ENCODE measurements around the gene LYSMD2. TPM values are rescaled to one million over a fixed set of nuclear protein-coding genes. Genes with fewer than 3 reads are reported as not detected.

The LYSMD2 gene
- total and polyA plus RNA-seq, 8 donors, result 5.0 to 29.7 (median 8.0) TPM

DNA sequence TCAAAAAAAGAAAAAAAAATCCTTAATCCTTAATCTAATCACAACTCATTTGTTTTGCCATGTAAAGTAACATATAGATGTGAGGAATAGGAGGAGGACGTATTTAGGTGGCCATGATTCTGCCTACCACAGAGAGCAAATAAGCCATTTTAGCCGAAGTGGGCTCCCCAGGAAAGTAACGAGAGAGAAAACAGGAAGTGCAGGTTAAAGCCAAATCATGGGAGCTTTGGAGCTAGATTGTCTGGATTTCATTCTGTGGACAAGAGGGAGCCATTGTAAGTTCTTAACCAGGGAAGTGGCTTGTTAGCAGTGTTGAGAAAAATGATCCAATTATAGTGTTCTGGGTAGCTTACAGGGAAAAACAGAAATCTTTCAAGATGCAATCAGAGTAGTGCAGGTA is 23.4 kb upstream of the LYSMD2 start:
- DNase-seq (no peak), FAIRE-seq (no peak), ATAC-seq (no peak)
- H3K4me1 ChIP-seq, result no peaks in the 10 kb centered on the region
- no peaks in the 10 kb centered on the region for H3K27me3 ChIP-seq
- H3K9me3 ChIP-seq, result no peaks in the 10 kb centered on the region
- TF ChIP-seq, protein P1, sequence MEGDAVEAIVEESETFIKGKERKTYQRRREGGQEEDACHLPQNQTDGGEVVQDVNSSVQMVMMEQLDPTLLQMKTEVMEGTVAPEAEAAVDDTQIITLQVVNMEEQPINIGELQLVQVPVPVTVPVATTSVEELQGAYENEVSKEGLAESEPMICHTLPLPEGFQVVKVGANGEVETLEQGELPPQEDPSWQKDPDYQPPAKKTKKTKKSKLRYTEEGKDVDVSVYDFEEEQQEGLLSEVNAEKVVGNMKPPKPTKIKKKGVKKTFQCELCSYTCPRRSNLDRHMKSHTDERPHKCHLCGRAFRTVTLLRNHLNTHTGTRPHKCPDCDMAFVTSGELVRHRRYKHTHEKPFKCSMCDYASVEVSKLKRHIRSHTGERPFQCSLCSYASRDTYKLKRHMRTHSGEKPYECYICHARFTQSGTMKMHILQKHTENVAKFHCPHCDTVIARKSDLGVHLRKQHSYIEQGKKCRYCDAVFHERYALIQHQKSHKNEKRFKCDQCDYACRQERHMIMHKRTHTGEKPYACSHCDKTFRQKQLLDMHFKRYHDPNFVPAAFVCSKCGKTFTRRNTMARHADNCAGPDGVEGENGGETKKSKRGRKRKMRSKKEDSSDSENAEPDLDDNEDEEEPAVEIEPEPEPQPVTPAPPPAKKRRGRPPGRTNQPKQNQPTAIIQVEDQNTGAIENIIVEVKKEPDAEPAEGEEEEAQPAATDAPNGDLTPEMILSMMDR (IDR thresholded peaks at IDR 0.05), result no peak
- intact Hi-C loops (cut with DNase I), result loop anchor here in 1 of 3 donors (10.0 kb wide), 1 partner anchor 106 kb away; no protein-coding TSS in a partner anchor
- H3K4me3 ChIP-seq, result no peak overlapping the region
- no peaks in the 10 kb centered on the region for H3K36me3 ChIP-seq
- H3K27ac ChIP-seq, result no peak overlapping the region
- 55 to 77% methylated on average over 3 of the region's 3 CpGs for WGBS, 2 donors

DNA sequence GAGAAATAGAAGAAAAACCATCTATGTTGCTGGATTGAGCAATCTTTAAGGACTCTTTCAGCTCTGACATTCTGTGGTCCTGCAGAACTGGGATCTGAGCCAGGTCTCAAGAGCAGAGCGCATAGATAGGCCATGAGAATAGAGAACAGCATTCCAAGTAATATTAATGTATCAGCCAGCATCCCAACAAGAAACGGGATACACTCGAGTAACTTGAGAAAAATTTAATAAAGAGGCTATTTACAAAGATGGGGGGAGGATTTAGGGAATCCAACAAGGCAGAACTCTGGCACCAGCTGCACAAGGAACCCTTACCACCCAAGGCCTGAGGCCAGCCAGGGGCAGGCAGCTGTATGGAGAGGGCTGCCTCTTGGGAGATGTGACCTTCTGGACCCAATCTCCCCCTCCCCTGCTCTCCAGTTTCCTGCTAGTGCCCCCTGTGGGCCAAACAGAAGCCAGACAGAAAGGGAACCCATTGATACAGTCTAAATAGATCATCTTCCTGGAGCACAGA is 22.2 kb upstream of the LYSMD2 start:
- no peaks in the 10 kb centered on the region for H3K36me3 ChIP-seq
- intact Hi-C loops (cut with DNase I), result loop anchor here in 1 of 3 donors (10.0 kb wide), 1 partner anchor 105 kb away; no protein-coding TSS in a partner anchor
- no peaks in the 10 kb centered on the region for H3K4me1 ChIP-seq
- no peak overlapping the region for H3K4me3 ChIP-seq
- ATAC-seq (peak in 3 of 4 donors; percentile 58 to 69 (median 68)), DNase-seq (peak in 1 of 6 donors; percentile 12), FAIRE-seq (no peak)
- WGBS, 2 donors, result 58 to 79% methylated on average over 3 of the region's 3 CpGs
- TF ChIP-seq, protein P1 (IDR thresholded peaks at IDR 0.05), result no peak
- no peaks in the 10 kb centered on the region for H3K27me3 ChIP-seq
- no peak overlapping the region for H3K27ac ChIP-seq
- no peaks in the 10 kb centered on the region for H3K9me3 ChIP-seq

DNA sequence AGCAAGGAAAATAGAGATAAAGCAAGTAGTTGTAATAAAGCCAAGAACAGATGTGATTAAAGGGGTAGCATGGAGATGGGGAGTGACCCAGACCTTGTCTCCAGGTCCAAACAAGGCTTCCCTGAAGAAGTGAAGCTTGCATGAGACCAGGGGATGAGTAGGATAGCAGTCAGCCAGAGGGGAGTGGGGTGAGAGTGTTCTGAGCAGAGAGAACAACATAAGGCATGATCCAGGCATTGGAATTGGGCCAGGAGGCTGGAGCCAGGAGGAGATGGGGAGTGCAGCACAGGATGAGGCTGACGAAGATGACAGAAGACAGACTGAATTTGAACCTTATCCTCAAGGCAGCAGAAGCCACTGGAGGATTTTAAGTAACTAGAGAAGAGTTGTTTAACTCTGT is 21.2 kb upstream of the LYSMD2 start:
- DNase-seq (peak in 1 of 6 donors; percentile 24), ATAC-seq (peak in 3 of 4 donors; percentile 51 to 57 (median 56)), FAIRE-seq (no peak)
- Histone ChIP-seq H3K9me3 (no peaks in the 10 kb centered on the region), H3K36me3 (no peaks in the 10 kb centered on the region), H3K4me3 (no peak overlapping the region), H3K27ac (no peak overlapping the region), H3K4me1 (no peaks in the 10 kb centered on the region), H3K27me3 (no peaks in the 10 kb centered on the region)
- TF ChIP-seq, protein P1 (IDR thresholded peaks at IDR 0.05), result no peak
- intact Hi-C loops (cut with DNase I), result no loop called here
- 76 to 90% methylated on average over 1 of the region's 1 CpG for WGBS, 2 donors

DNA sequence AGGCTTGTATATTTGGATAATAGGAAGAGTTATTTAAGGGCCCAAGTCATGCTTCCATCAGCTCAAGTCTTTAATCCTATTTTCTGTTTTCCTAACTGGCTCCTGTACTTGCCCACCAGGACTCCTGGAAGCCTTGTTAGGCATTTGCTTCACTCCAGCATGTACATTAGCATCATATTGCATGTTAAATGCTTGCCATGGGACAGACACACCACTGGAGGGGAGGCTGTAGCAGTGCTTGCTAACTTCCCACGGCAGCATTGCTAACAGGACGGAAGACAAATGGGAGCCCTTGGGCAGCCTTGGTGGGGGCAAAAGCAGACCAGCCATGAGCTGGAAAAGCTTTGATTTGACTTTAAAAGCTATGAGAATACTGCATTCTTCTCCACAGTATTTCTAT is 20.0 kb upstream of the LYSMD2 start:
- no peak overlapping the region for H3K27ac ChIP-seq
- no peak for ATAC-seq
- H3K4me3 ChIP-seq, result no peak overlapping the region
- no peaks in the 10 kb centered on the region for H3K36me3 ChIP-seq
- TF ChIP-seq, protein P1 (IDR thresholded peaks at IDR 0.05), result no peak
- no peak for DNase-seq
- WGBS, 2 donors, result 88 to 96% methylated on average over 2 of the region's 2 CpGs
- H3K27me3 ChIP-seq, result no peaks in the 10 kb centered on the region
- no peak for FAIRE-seq
- intact Hi-C loops (cut with DNase I), result no loop called here
- H3K4me1 ChIP-seq, result peaks cover under 1 to 3% (median 2%) of the 10 kb centered on the region in 3 donors
- H3K9me3 ChIP-seq, result no peaks in the 10 kb centered on the region

DNA sequence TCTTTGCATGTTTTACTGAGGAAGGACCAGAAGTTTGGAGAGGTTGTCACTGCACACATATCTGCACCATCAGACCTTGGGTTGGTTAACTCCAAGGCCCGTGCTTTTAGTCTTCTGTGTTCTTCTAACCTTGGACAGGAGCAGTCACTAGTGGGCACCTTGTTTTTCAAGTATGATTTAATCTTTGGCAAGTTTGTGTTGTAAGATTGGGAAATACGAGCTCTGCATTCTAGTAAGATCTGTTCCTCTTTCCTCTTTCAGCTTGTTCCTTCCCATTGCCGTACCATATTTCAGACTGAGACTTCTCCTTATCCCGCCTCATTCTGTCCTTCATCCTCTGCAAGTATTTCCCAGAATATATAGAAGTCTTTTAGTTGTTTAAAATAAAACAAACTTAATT is 19.0 kb upstream of the LYSMD2 start:
- 69 to 75% methylated on average over 4 of the region's 4 CpGs for WGBS, 2 donors

More for the DNA sequence above, 19.0 kb upstream of the LYSMD2 start:
- intact Hi-C loops (cut with DNase I), result no loop called here
- Histone ChIP-seq H3K4me1 (peaks cover 4 to 6% (median 4%) of the 10 kb centered on the region in 3 donors), H3K4me3 (no peak overlapping the region), H3K27ac (no peak overlapping the region), H3K9me3 (no peaks in the 10 kb centered on the region), H3K27me3 (no peaks in the 10 kb centered on the region), H3K36me3 (no peaks in the 10 kb centered on the region)
- TF ChIP-seq, protein P1 (IDR thresholded peaks at IDR 0.05), result no peak
- DNase-seq (no peak), FAIRE-seq (no peak), ATAC-seq (peak in 1 of 4 donors; percentile 20)
